HG03520 (cell line): ENCODE data around the gene PAPPA.

ENCODE experiments used
- ATAC-seq: cut with Tn5 transposase; IDR thresholded peaks from one replicate; pipeline ENCODE4 v1.9.1; 2021; ENCODE audit warnings: mild to moderate bottlenecking, moderate library complexity; ENCODE audit not compliant: unreplicated experiment

The PAPPA gene

DNA sequence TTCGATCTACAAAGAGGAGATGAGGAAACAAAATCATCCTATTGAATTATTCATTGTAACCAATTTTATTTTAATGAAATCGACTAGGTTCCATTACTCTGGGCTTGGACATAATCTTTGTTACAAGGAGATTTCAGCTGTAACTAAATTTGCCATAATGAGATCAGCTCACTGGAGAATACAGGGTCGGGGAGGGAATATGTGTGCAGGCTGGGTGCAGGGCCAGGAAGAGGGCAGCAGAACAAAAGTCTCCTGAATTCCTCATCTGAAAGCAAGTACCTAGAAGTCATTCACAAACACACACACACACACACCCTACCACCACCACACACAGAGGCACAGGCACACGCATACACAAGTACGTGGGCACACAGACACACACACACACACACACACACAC, 151.2 kb downstream of the PAPPA start:
- ATAC-seq = no peak

GRCh38 chr9:116308076-116308475, 154.5 kb downstream of the PAPPA start:
- ATAC-seq = no peak

DNA sequence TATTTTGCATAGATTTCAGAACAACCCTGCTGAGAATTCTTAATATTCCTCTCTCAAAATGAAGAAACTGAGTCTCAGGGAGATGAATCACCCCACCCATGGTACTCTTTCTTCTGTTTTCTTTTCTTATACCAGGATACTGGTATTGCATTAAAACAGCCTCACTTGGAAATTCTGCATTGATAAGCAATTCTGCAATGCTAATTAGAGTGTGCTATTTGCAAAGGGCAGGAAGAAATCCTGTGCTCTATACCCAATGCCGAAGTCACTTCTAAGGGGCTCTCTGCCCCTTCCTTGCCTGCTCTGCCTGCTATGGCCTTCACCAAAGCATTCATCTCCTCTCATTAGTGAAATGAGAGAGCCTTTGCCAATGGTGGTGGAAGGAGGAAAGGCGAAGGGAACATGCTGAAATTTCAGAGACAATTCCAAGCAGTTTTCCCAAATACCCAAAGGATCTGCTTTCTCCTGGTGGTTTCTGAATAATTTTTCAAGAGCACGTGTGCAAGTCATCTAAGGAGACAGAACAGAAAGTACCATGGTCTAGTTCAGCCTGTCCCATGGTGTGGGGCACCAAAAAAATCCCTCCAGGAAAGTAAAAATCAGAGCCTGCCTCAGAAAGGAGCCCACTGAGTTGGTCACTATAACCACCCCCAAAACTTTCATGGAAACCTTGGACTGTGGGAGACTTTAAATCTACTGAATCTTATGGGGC, 156.5 kb downstream of the PAPPA start:
- no peak for ATAC-seq

GRCh38 chr9:116312221-116312620, 158.6 kb downstream of the PAPPA start:
- no peak for ATAC-seq

- no peak for ATAC-seq
These were observed 160.0 kb downstream of the PAPPA start for GRCh38 chr9:116313638-116314037.

DNA sequence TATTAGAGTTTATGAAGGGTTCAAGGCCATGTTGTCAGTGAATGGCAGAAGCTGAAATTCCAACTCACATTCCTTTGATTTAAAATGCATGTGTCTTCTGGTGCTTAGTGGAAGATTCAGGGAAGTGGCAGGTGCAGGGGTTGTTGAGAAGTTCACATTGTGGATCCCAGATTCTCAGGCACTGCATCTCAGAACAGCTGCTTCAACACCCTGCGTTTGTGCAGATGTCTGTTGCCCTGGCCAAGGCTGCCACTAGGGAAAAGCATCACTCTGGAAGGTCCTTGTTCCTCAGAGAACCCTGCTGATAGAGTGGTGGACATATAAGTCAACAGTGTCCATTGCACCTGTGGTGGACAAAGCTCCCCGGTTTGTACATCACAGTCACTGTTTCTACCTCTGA, 162.7 kb downstream of the PAPPA start:
- ATAC-seq = no peak

DNA sequence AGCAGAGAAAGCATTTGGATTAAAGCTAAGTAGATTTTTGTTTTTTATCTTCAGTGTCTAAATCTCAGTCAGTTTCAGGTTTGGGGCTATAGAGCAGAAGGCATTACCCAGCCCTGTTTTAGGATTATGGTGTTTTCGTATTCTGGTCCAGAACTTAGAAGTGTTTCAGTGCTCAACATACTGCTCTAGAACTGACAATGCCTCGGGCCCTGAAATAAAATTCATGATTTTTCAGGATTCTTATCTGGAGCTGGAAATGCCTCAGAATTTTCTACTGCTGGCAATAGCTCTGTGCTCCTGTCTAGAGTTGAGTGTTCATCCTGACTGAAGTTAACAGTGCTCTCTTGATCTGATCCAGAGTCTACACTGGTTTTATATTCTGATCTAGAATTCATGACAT, 163.9 kb downstream of the PAPPA start:
- ATAC-seq = no peak

DNA sequence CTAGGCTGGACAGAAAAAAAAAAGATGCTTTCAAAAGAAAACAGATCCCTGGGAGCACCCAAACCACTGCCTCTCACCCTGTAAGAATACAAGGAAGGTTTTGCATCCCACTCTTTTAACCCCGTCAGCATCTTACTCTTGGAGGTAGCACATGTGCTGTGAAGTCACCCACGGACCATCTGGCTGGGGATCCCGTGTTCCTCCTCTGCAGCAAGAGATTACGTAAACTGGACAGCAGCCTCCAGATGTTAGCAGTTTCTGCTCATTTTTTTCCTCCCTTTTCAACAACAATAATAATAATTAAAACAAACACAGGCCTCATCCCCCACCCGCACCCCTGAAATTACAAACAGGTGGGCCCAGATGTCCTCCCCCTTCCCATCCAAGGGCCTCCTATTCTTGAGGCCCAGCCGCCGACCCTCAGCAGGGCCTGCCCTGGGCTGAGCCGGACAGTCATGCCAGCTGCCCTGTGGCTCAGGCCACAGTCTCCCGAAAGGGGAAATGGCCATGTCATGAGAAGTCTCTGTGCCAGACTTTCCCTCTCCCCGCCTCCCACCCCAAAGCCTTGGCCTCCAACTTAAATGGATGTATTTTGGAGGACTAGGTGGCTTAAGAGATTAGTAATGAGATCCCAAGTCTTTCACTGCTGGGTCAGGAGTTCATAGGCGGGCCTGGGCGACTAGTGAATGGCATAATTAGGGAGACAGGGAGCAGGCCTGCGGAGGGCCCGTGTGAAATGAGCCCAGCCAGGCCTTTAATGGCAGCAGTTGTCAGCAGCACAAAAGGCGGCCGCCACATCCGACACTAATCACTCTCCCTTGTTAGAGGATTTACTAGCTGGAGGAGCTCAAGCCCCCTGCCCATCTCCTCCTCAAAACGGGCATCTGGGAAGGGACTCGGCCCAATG, 165.1 kb downstream of the PAPPA start:
- ATAC-seq = no peak

DNA sequence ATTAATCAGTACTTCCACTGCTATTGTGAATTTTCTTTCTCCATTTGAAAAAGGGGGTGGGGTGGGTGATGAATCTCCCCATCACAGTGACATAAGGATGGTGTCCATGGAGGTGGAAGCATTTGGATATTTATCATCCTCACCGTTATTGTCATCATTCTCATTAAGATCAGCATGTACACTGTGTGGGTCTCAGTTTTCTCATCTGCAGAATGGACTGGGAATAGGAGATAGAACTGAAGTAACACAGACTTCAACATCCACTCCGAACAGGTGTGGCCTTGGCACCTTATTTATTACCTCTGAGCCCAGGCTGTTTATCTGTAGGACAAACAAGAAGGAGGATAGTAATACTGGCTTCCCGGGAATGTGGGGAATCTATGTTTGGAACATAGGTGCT, 165.9 kb downstream of the PAPPA start:
- ATAC-seq = no peak

- ATAC-seq = no peak
These were observed 166.7 kb downstream of the PAPPA start for GRCh38 chr9:116320290-116320689.

DNA sequence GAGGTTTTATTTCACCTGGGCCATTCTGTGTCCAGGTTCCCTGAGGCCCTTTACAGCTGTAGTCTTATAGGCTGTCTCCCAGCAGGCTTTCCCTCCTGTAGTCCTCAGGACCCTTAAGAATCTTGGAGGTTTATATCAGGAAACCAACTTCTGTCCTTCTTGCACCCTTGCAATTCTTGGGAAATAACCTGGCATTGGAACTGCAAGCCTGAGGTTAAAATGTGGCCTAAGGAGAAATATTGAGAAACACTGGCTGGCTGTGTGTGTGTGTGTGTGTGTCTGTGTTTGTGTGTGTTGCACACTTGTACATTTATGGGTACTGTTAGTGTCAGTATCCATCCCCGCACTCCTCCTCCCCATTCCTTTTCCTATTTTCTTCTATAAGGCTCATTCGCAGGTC, 168.9 kb downstream of the PAPPA start:
- ATAC-seq = no peak

GRCh38 chr9:116323012-116323411, 169.4 kb downstream of the PAPPA start:
- ATAC-seq = no peak

GRCh38 chr9:116323571-116323970, 170.0 kb downstream of the PAPPA start:
- no peak for ATAC-seq

- ATAC-seq = no peak
These were observed 172.3 kb downstream of the PAPPA start for GRCh38 chr9:116325924-116326323.

DNA sequence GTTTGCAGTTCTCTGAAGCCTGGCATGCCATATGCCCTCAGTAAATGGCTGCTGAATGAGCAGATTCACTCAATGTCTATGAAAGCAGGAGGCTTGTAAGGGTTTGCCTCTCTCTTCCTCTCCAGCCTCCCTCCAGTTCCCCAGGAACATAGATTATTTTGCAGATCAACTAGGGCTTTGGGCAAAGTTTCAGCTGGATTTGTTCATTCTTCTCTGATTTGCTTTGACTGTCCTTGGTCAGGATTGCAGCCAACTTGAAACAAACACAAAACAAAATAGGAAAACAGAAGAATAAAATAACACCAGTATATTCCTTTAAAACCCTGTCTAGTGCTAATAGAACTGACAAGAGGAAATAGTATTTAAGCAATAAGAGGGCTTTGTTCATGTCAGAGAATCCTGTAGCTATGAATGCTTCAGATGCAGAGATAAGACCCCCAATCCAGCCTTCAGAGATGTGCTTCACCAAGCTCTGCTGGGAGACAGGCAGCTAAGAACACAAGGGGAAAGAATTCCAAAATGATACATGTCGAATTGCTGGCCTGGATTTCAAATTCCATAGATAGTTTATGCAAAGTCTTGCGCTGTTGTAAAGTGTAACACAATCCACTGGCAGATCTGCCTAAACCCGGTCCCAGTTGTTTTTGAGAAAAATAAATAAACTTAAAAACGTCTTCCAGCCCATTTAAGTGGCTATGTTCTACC, 174.3 kb downstream of the PAPPA start:
- no peak for ATAC-seq

GRCh38 chr9:116329470-116329869, 175.9 kb downstream of the PAPPA start:
- no peak for ATAC-seq

DNA sequence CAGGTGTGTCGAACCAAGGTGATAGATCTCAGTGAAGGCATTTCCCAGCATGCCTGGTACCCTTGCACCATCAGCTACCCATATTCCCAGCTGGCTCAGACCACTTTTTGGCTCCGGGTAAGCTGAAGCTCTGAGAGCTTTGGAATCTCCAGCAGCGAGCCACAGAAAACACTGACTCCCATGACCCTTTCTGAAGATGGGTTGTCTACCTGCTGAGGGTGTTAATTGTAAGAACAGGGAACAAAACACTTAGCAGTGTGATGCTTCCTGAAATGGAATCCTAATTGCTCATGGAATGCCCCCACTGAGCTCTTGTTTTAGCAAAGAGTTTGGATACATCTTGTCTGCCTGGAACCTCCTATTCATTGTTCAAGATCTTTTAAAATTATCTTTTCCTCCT, 177.7 kb downstream of the PAPPA start:
- ATAC-seq = no peak

GRCh38 chr9:116332090-116332489, 178.5 kb downstream of the PAPPA start:
- ATAC-seq = no peak

DNA sequence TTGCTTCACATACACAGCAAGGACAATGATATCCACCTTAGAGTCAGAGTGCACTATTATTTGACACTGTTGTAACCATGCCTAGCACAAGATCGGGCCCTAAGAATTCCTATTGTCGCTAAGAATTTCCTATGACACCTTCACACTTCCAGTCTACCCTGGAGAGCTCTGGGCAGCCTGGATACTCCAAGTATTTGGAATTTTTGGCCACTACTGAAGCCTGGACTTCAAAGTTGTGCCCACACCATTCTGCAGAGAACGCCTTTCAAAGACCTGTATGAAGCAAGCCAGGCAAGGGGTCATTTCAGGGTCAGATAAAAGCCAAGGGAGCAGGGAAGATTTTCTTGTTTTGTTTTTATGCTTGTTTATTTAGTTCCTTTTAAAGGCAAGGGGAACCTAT, 179.7 kb downstream of the PAPPA start:
- no peak for ATAC-seq

GRCh38 chr9:116334546-116335150, 181.1 kb downstream of the PAPPA start:
- no peak for ATAC-seq

DNA sequence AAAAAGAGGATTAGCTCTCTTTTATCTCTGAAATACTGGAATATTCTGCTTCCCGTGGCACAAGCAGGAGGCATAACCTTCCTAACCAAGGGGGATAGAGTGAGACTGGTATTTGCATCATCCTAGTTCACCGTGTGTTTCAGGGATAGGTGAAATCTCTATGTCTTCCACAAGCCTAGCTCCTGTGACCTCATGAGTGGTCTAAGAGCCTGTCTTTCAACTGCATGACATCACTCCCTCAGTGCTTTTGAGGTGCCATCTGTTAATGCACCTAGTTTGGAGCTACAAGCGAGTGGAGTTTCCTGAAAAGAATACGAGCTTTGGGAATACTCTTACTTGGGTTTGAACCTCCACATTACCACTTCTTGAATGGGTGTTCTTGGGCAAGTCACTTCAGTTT, 181.8 kb downstream of the PAPPA start:
- no peak for ATAC-seq
